IPS DF 6.9 (cell line): Measurements from ENCODE around the gene PGR.
A peak's percentile ranks its signal among the peaks of the same experiment; 100 is the strongest.

Experiments
- DNase-seq: peaks from one replicate; pipeline ENCODE4 v3.0.0-alpha.2; 2013; ENCODE audit warnings: low read depth, low spot score
- H3K27ac ChIP-seq: one replicate; pipeline ENCODE4 v1.5.1; 2013; ENCODE audit warnings: low read length, control low read depth
- H3K27me3 ChIP-seq: 2 replicates; pipeline ENCODE4 v1.6.1; 2013; ENCODE audit warnings: mild to moderate bottlenecking, low read length; ENCODE audit not compliant: control insufficient read depth, insufficient read depth
- H3K36me3 ChIP-seq: 2 replicates; pipeline ENCODE4 v1.6.1; 2013; ENCODE audit warnings: low read length; ENCODE audit not compliant: control insufficient read depth, insufficient read depth
- H3K4me1 ChIP-seq: 2 replicates; pipeline ENCODE4 v1.6.1; 2013; ENCODE audit warnings: low read length; ENCODE audit not compliant: control insufficient read depth, insufficient read depth
- H3K4me3 ChIP-seq: 2 replicates; pipeline ENCODE4 v1.5.1; 2013; ENCODE audit warnings: mild to moderate bottlenecking, low read length
- H3K9me3 ChIP-seq: 2 replicates; pipeline ENCODE4 v1.6.1; 2013; ENCODE audit warnings: low read length, inconsistent platforms; ENCODE audit not compliant: control insufficient read depth, insufficient read depth
- WGBS: extraction: QIAGEN DNeasy Blood & Tissue Kit; methylation state at CpG from one replicate; pipeline ENCODE4 v1.1.7; 2013; ENCODE audit warnings: mixed read lengths, missing lambda C conversion rate; ENCODE audit not compliant: insufficient read length, insufficient coverage; 5-methylcytosine and 5-hydroxymethylcytosine counted together

Gene PGR

GRCh38 chr11:101011881-101012280, 117.7 kb downstream of the PGR start:
- WGBS = no CpG with 5 or more reads among the region's 5 CpGs
- Histone ChIP-seq H3K27ac (no peak overlapping the region), H3K4me3 (no peak overlapping the region), H3K9me3 (no peaks in the 10 kb centered on the region), H3K36me3 (no peaks in the 10 kb centered on the region), H3K27me3 (no peaks in the 10 kb centered on the region), H3K4me1 (0 out of 2 replicates have a peak, but pooled peaks cover 1% of the 10 kb centered on the region)
- DNase-seq = no peak

- WGBS = no CpG with 5 or more reads among the region's 5 CpGs
- H3K27me3 ChIP-seq = no peaks in the 10 kb centered on the region
- H3K9me3 ChIP-seq = no peaks in the 10 kb centered on the region
- 0 out of 2 replicates have a peak, but pooled peaks cover 1% of the 10 kb centered on the region for H3K4me1 ChIP-seq
- DNase-seq = peak; percentile 16
- H3K4me3 ChIP-seq = no peak overlapping the region
- H3K36me3 ChIP-seq = no peaks in the 10 kb centered on the region
- H3K27ac ChIP-seq = no peak overlapping the region
These were observed 118.7 kb downstream of the PGR start for GRCh38 chr11:101010899-101011298.

- Histone ChIP-seq H3K36me3 (no peaks in the 10 kb centered on the region), H3K4me3 (no peak overlapping the region), H3K4me1 (0 out of 2 replicates have a peak, but pooled peaks cover 1% of the 10 kb centered on the region), H3K27me3 (no peaks in the 10 kb centered on the region), H3K9me3 (no peaks in the 10 kb centered on the region), H3K27ac (no peak overlapping the region)
- no peak for DNase-seq
- no CpG with 5 or more reads among the region's 2 CpGs for WGBS
These were observed 119.9 kb downstream of the PGR start for GRCh38 chr11:101009690-101010055.

- no peaks in the 10 kb centered on the region for H3K9me3 ChIP-seq
- no peaks in the 10 kb centered on the region for H3K36me3 ChIP-seq
- no peaks in the 10 kb centered on the region for H3K27me3 ChIP-seq
- DNase-seq = no peak
- 0 out of 2 replicates have a peak, but pooled peaks cover 1% of the 10 kb centered on the region for H3K4me1 ChIP-seq
- H3K27ac ChIP-seq = no peak overlapping the region
- no peak overlapping the region for H3K4me3 ChIP-seq
- no CpG with 5 or more reads among the region's 1 CpG for WGBS
These were observed 120.5 kb downstream of the PGR start for GRCh38 chr11:101008961-101009689.

- Histone ChIP-seq H3K36me3 (no peaks in the 10 kb centered on the region), H3K4me1 (no peaks in the 10 kb centered on the region), H3K4me3 (no peak overlapping the region), H3K9me3 (no peaks in the 10 kb centered on the region), H3K27me3 (no peaks in the 10 kb centered on the region), H3K27ac (no peak overlapping the region)
- DNase-seq = no peak
- WGBS = no CpG with 5 or more reads among the region's 4 CpGs
These were observed 126.1 kb downstream of the PGR start for GRCh38 chr11:101003468-101003867.

- Histone ChIP-seq H3K4me3 (no peak overlapping the region), H3K27ac (no peak overlapping the region), H3K4me1 (no peaks in the 10 kb centered on the region), H3K9me3 (no peaks in the 10 kb centered on the region), H3K36me3 (no peaks in the 10 kb centered on the region), H3K27me3 (no peaks in the 10 kb centered on the region)
- DNase-seq = no peak
- WGBS = no CpG with 5 or more reads among the region's 1 CpG
These were observed 129.9 kb downstream of the PGR start for GRCh38 chr11:100999756-101000155.

GRCh38 chr11:100994966-100995365, 134.6 kb downstream of the PGR start:
- no peak for DNase-seq
- no CpG with 5 or more reads among the region's 2 CpGs for WGBS
- no peaks in the 10 kb centered on the region for H3K36me3 ChIP-seq
- no peak overlapping the region for H3K27ac ChIP-seq
- H3K4me3 ChIP-seq = no peak overlapping the region
- no peaks in the 10 kb centered on the region for H3K4me1 ChIP-seq
- H3K27me3 ChIP-seq = no peaks in the 10 kb centered on the region
- no peaks in the 10 kb centered on the region for H3K9me3 ChIP-seq

- no peak for DNase-seq
- Histone ChIP-seq H3K27me3 (no peaks in the 10 kb centered on the region), H3K4me1 (no peaks in the 10 kb centered on the region), H3K36me3 (no peaks in the 10 kb centered on the region), H3K4me3 (no peak overlapping the region), H3K9me3 (no peaks in the 10 kb centered on the region), H3K27ac (no peak overlapping the region)
- no CpG with 5 or more reads among the region's 2 CpGs for WGBS
These were observed 138.1 kb downstream of the PGR start for GRCh38 chr11:100991541-100991940.

GRCh38 chr11:100990931-100991330, 138.7 kb downstream of the PGR start:
- Histone ChIP-seq H3K27me3 (no peaks in the 10 kb centered on the region), H3K4me3 (no peak overlapping the region), H3K36me3 (no peaks in the 10 kb centered on the region), H3K9me3 (no peaks in the 10 kb centered on the region), H3K4me1 (no peaks in the 10 kb centered on the region), H3K27ac (no peak overlapping the region)
- DNase-seq = no peak
- no CpG with 5 or more reads among the region's 1 CpG for WGBS

GRCh38 chr11:100984668-100985067, 144.9 kb downstream of the PGR start:
- Histone ChIP-seq H3K27ac (no peak overlapping the region), H3K36me3 (no peaks in the 10 kb centered on the region), H3K9me3 (no peaks in the 10 kb centered on the region), H3K4me3 (no peak overlapping the region), H3K4me1 (no peaks in the 10 kb centered on the region), H3K27me3 (no peaks in the 10 kb centered on the region)
- WGBS = no CpG with 5 or more reads among the region's 3 CpGs
- no peak for DNase-seq

GRCh38 chr11:100981196-100981824, 148.3 kb downstream of the PGR start:
- Histone ChIP-seq H3K4me1 (no peaks in the 10 kb centered on the region), H3K9me3 (no peaks in the 10 kb centered on the region), H3K36me3 (no peaks in the 10 kb centered on the region; the same call in 1 of the 2 replicates), H3K27ac (no peak overlapping the region), H3K27me3 (peaks cover 9% of the 10 kb centered on the region), H3K4me3 (no peak overlapping the region)
- WGBS = no CpG with 5 or more reads among the region's 1 CpG
- DNase-seq = no peak
